ENCODE data around the gene RNF208. TPM values are rescaled to one million over a fixed set of nuclear protein-coding genes. Genes with fewer than 3 reads are reported as not detected.

Gene RNF208
- total RNA-seq, 3 donors from 2014 or later (not counting 1 experiment from before 2014, with no cell fraction given), result 0.82 to 1.6 (median 0.93) TPM

DNA sequence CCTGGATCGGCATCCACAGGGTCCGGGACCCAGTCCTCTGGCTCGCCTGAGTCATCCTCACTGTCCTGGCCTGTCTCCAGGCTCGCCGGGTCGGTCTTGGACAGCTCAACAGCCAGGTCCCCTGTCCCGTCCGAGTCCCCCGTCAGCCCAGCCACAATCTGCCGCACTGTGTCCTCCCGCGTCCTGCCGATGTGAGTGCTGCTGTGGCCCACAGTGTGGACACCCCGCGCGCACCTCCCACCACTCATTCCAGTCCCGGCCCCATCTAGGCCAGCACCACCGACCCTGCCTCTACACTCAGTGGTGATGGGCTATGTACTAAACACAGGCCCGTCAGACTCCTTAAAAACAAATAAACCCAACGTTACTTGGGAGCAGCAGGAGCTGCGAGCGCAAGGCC lies 40.4 kb downstream of the RNF208 start:
- H3K36me3 ChIP-seq (ENCODE audit: control insufficient read depth, insufficient read depth, low read length), result peaks cover 70% of the 10 kb centered on the region
- H3K27ac ChIP-seq (ENCODE audit: low read length), result no peak overlapping the region
- H3K4me1 ChIP-seq (ENCODE audit: control insufficient read depth, insufficient read depth, low read length), result peaks cover 15% of the 10 kb centered on the region
- H3K27me3 ChIP-seq (ENCODE audit: control insufficient read depth, insufficient read depth, low read length), result no peaks in the 10 kb centered on the region
- H3K4me3 ChIP-seq (ENCODE audit: low read length), result no peak overlapping the region
- H3K9me3 ChIP-seq (ENCODE audit: control insufficient read depth, insufficient read depth, low read length), result no peaks in the 10 kb centered on the region
- no peak for ATAC-seq
- no peaks in the 10 kb centered on the region for H3K36me3 Mint-ChIP-seq
- DNase-seq, result no peak
- 98% methylated on average over 22 of the region's 22 CpGs for WGBS (ENCODE audit: insufficient coverage)
- no peaks in the 10 kb centered on the region for H3K27me3 Mint-ChIP-seq (ENCODE audit: low read depth in 2 of 2)
- TF ChIP-seq, protein P1, sequence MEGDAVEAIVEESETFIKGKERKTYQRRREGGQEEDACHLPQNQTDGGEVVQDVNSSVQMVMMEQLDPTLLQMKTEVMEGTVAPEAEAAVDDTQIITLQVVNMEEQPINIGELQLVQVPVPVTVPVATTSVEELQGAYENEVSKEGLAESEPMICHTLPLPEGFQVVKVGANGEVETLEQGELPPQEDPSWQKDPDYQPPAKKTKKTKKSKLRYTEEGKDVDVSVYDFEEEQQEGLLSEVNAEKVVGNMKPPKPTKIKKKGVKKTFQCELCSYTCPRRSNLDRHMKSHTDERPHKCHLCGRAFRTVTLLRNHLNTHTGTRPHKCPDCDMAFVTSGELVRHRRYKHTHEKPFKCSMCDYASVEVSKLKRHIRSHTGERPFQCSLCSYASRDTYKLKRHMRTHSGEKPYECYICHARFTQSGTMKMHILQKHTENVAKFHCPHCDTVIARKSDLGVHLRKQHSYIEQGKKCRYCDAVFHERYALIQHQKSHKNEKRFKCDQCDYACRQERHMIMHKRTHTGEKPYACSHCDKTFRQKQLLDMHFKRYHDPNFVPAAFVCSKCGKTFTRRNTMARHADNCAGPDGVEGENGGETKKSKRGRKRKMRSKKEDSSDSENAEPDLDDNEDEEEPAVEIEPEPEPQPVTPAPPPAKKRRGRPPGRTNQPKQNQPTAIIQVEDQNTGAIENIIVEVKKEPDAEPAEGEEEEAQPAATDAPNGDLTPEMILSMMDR (IDR thresholded peaks at IDR 0.05), result no peak
- peak overlapping the region; percentile 57 for H3K4me3 Mint-ChIP-seq
- no peaks in the 10 kb centered on the region for H3K9me3 Mint-ChIP-seq
- no peak overlapping the region for H3K27ac Mint-ChIP-seq
- intact Hi-C loops (cut with micrococcal nuclease), result no loop called here
- peaks cover 2 to 9% of the 10 kb centered on the region in 2 donors for H3K4me1 Mint-ChIP-seq

DNA sequence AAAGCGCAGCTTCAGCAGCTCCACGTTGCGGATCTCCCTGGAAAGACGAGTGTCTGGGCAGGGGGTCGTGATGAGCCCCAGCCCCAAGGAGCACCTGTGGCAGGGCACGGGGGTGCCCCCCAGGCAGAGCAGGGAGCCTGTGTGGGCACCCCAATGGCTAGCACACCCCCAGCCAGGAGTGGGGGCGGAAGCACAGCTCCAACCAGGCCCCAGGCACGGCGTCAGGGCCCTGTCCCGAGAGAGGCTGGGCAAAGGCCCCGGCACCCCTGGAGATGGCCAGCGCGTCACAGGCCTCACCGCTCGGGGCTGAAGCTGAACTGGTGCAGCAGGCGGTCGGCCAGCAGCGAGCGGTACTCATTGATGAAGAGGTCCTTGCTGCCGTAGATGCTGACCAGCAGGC lies 41.5 kb downstream of the RNF208 start:
- Histone ChIP-seq H3K36me3 (ENCODE audit: control insufficient read depth, insufficient read depth, low read length) (peaks cover 63% of the 10 kb centered on the region), H3K9me3 (ENCODE audit: control insufficient read depth, insufficient read depth, low read length) (no peaks in the 10 kb centered on the region), H3K4me3 (ENCODE audit: low read length) (no peak overlapping the region), H3K27ac (ENCODE audit: low read length) (no peak overlapping the region), H3K4me1 (ENCODE audit: control insufficient read depth, insufficient read depth, low read length) (peaks cover 5% of the 10 kb centered on the region), H3K27me3 (ENCODE audit: control insufficient read depth, insufficient read depth, low read length) (no peaks in the 10 kb centered on the region)
- H3K27ac Mint-ChIP-seq, result no peak overlapping the region
- DNase-seq (no peak), ATAC-seq (no peak)
- WGBS (ENCODE audit: insufficient coverage), result 97% methylated on average over 20 of the region's 20 CpGs
- no peaks in the 10 kb centered on the region for H3K9me3 Mint-ChIP-seq
- TF ChIP-seq, protein P1 (IDR thresholded peaks at IDR 0.05), result no peak
- H3K27me3 Mint-ChIP-seq (ENCODE audit: low read depth in 2 of 2), result no peaks in the 10 kb centered on the region
- H3K36me3 Mint-ChIP-seq, result no peaks in the 10 kb centered on the region
- H3K4me3 Mint-ChIP-seq, result no peak overlapping the region
- H3K4me1 Mint-ChIP-seq, result peaks cover 0 to 9% of the 10 kb centered on the region in 2 donors
- intact Hi-C loops (cut with micrococcal nuclease), result no loop called here

DNA sequence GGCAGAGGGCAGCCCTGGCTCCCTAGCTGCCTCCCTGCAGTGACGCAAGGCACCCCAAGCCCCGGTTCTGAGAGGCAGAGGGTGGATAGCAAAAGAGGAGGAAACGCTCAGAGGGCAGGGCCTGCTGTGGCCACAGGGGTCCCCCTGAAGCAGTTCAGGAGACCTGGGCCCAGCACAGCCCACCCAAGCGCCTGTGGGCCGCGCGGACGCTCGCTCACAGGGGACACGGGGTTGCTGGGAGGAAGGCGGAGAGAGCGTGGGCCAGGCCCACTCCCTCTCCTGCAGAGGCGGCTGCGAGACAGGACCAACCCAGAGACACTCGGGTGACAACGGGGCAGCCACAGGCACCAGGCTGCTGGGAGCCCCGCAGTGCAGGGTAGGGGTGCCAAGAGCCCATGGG lies 42.3 kb downstream of the RNF208 start:
- no peak overlapping the region for H3K27ac Mint-ChIP-seq
- Histone ChIP-seq H3K9me3 (ENCODE audit: control insufficient read depth, insufficient read depth, low read length) (no peaks in the 10 kb centered on the region), H3K27me3 (ENCODE audit: control insufficient read depth, insufficient read depth, low read length) (no peaks in the 10 kb centered on the region), H3K4me3 (ENCODE audit: low read length) (no peak overlapping the region), H3K4me1 (ENCODE audit: control insufficient read depth, insufficient read depth, low read length) (no peaks in the 10 kb centered on the region), H3K36me3 (ENCODE audit: control insufficient read depth, insufficient read depth, low read length) (peaks cover 58% of the 10 kb centered on the region), H3K27ac (ENCODE audit: low read length) (no peak overlapping the region)
- peaks cover 0 to 9% of the 10 kb centered on the region in 2 donors for H3K4me1 Mint-ChIP-seq
- H3K9me3 Mint-ChIP-seq, result no peaks in the 10 kb centered on the region
- no peak overlapping the region for H3K4me3 Mint-ChIP-seq
- no peaks in the 10 kb centered on the region for H3K27me3 Mint-ChIP-seq (ENCODE audit: low read depth in 2 of 2)
- H3K36me3 Mint-ChIP-seq, result no peaks in the 10 kb centered on the region
- WGBS (ENCODE audit: insufficient coverage), result 97% methylated on average over 17 of the region's 17 CpGs
- TF ChIP-seq, protein P1 (IDR thresholded peaks at IDR 0.05), result no peak
- intact Hi-C loops (cut with micrococcal nuclease), result no loop called here
- DNase-seq (no peak), ATAC-seq (no peak)

DNA sequence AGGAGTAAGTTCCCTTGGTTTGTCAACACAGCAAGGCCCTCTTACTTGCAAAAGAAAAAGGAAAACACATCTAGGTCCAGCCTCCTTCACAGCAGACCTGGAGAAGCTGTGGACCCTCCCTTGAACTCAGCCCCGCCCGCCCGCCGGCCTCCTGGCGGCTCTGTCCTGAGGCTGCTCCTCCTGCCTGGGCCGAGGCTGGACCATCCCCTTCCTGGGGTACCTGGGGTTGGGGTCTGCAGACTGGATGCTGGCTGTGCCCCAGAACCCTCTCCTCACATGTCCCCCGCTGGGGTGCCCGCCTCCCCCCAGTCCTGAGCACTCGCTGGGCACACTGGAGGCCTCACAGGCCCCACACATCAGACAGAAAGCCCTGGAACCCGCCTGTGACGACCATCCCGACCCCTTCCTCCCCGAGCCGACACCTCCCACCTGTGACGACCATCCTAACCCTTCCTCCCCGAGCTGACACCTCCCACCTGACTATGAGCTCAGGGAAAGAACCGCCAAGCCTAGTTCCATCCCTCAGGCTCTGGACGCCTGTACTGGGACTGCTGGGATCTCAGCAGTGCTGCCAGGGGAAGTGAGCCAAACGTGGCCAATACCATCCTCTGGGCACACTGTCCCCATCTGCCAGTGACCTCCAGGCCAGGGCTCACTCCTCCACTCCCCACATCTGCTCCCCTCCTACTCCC lies 43.0 kb downstream of the RNF208 start:
- peaks cover 51% of the 10 kb centered on the region for H3K36me3 ChIP-seq (ENCODE audit: control insufficient read depth, insufficient read depth, low read length)
- H3K27me3 ChIP-seq (ENCODE audit: control insufficient read depth, insufficient read depth, low read length), result no peaks in the 10 kb centered on the region
- peaks cover 0 to 2% of the 10 kb centered on the region in 2 donors for H3K4me1 Mint-ChIP-seq
- WGBS (ENCODE audit: insufficient coverage), result 94% methylated on average over 19 of the region's 19 CpGs
- H3K9me3 Mint-ChIP-seq, result no peaks in the 10 kb centered on the region
- no peaks in the 10 kb centered on the region for H3K36me3 Mint-ChIP-seq
- H3K27ac ChIP-seq (ENCODE audit: low read length), result no peak overlapping the region
- DNase-seq, result no peak
- intact Hi-C loops (cut with micrococcal nuclease), result no loop called here
- no peak overlapping the region for H3K4me3 ChIP-seq (ENCODE audit: low read length)
- no peak for ATAC-seq
- TF ChIP-seq, protein P1 (IDR thresholded peaks at IDR 0.05), result no peak
- no peak overlapping the region for H3K27ac Mint-ChIP-seq
- peaks cover 4% of the 10 kb centered on the region for H3K4me1 ChIP-seq (ENCODE audit: control insufficient read depth, insufficient read depth, low read length)
- H3K4me3 Mint-ChIP-seq, result no peak overlapping the region
- H3K9me3 ChIP-seq (ENCODE audit: control insufficient read depth, insufficient read depth, low read length), result no peaks in the 10 kb centered on the region
- no peaks in the 10 kb centered on the region for H3K27me3 Mint-ChIP-seq (ENCODE audit: low read depth in 2 of 2)
